ENCODE results near the gene SLC8A2.
"Not testable (repeated sequence)": the region's sequence is repeated elsewhere in the genome, so short reads cannot be mapped to it uniquely, and the experiment has no call there.

SLC8A2 gene

DNA sequence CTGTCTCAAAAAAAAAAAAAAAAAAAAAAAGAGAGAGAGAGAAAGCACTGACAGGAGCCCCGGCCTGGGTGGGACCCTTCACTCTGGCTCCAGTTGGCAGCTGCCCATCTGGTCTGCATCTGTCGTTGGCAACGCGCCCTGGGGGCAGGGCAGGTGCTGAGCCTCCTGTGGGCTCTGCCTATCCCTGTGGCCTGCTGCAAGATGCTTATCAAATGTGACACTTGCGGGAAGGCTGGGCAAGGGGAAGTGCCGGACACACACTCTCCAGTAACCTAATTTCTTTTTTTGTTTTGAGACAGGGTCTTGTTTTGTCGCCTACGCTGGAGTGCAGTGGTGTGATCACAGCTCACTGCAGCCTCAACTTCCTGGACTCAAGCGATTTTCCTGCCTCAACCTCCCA lies 23.0 kb upstream of the SLC8A2 start:
- H3K9me3 Mint-ChIP-seq, result no peaks in the 10 kb centered on the region
- no peaks in the 10 kb centered on the region for H3K27me3 Mint-ChIP-seq
- peaks cover 2% of the 10 kb centered on the region for H3K36me3 Mint-ChIP-seq
- no peak overlapping the region for H3K27ac Mint-ChIP-seq
- no peak overlapping the region for H3K4me3 Mint-ChIP-seq
- no peaks in the 10 kb centered on the region for H3K4me1 Mint-ChIP-seq

DNA sequence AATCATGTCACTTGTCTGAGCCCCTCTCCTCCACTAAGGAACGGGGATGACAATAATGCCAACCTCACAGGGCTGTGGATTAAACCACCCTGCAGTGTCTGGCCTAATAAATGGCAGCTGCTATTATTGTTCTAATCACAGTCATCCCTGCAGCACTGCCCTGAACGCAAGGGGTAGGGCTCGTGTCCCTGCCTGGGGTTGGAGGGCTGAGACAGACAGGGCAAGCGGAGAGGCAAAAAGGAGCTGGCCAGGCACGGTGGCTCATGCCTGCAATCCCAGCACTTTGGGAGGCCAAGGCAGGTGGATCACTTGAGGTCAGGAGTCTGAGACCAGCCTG lies 22.5 kb upstream of the SLC8A2 start:
- Mint-ChIP-seq H3K9me3 (no peaks in the 10 kb centered on the region), H3K4me3 (no peak overlapping the region), H3K27ac (no peak overlapping the region), H3K27me3 (no peaks in the 10 kb centered on the region), H3K4me1 (no peaks in the 10 kb centered on the region), H3K36me3 (peaks cover 2% of the 10 kb centered on the region)

DNA sequence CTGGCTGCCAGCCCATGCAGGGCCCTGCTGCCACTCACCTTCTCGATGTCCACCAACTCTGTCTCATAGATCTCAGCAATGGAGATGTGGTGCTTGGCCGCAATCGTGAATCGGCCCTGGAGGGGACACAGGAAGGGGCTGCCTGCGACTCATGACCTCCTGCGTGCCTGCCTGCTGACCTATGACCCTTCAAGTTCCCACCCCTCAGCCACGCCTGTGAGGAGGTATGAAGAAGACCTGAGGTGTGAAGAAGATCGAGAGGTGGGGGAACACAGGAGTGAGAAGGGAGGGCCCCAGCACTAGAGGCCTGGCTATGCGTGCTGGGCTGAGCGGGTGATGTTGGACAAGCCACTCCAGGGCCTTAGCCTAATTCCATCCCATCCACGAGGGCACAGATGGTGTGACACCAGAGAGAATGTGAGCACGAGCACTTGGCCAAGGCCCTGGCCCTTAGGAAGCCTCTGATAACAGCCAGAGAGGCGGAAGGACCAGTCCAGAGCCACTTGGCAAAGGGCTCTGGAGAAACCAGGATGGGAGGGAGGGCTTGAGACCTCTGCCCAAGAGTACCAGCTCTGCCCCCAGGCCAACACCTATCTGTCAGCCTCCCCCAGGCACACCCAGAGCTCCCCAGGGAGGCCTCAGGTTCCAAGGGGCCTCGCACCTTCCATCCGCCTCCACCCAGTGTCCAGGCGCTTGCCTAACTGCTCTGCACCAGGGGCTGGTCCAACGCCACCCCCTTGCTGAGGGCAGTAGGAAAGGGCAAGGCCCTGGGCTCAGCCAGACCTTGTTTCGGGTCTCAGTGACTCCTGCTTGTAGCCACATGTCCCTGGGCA lies 21.9 kb upstream of the SLC8A2 start:
- H3K9me3 Mint-ChIP-seq, result no peaks in the 10 kb centered on the region
- H3K4me3 Mint-ChIP-seq, result no peak overlapping the region
- peaks cover 2% of the 10 kb centered on the region for H3K36me3 Mint-ChIP-seq
- no peaks in the 10 kb centered on the region for H3K4me1 Mint-ChIP-seq
- H3K27ac Mint-ChIP-seq, result no peak overlapping the region
- no peaks in the 10 kb centered on the region for H3K27me3 Mint-ChIP-seq

DNA sequence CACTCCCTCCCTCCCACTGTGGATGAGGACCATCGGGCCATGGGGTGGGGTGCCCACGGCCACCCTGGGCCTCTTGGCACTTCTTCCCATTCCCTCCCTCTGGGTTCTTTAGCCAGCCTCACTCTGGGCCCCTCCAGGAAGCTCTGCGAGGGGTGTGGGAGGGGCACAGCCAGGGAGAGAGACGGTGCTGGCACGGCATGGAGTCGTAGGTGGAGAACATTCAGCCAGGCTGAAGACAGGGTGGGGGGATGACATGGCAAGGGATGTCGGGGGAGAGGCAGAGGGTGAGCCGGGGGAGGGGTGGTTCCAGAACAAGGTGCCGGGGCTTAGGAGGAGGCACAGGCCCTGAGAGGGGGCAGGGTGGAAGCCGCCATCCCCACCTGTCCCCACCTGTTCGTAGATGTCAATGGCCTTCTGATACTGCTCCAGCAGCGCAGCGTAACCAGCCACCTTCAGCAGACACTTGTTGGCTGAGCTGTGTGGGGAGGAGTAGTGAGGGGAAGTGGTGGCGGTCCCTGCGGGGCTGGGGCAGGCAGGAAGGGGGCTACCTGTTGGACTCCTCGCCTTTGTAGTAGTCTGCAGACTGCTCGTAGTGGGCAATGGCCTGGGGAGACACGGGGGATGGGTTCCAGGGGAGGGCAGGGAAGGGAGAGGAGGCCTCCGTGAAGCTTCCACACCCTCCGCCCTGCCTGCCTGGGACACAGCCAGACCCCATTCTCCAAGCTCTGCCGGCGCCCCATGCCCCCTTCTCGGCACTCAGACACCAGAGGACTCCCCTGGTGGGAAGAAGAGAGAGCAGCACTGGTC lies 21.1 kb upstream of the SLC8A2 start:
- Mint-ChIP-seq H3K27me3 (no peaks in the 10 kb centered on the region), H3K4me3 (no peak overlapping the region), H3K36me3 (peaks cover 2% of the 10 kb centered on the region), H3K27ac (no peak overlapping the region), H3K4me1 (peaks cover 1% of the 10 kb centered on the region), H3K9me3 (no peaks in the 10 kb centered on the region)

DNA sequence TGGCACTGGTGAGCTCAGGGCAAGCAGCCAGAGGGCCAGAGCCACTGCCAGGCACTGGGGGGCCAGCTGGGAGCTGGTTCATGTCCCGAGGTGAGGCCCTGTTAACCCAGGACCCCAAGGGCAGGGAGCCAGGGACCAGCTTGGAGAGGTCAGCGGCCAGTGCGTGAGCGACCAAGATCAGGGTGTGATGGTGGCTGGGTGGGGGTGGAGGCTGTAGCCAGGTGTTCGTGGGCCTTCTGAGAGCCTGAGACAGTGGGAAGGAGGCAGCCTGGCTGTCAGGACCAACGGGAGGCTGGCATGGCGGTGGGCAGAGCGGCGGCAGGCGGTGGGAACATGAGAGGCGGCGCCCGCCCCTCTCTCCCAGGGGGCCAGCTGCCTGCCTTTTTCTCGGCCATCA lies 20.4 kb upstream of the SLC8A2 start:
- H3K36me3 Mint-ChIP-seq, result peaks cover 2% of the 10 kb centered on the region

DNA sequence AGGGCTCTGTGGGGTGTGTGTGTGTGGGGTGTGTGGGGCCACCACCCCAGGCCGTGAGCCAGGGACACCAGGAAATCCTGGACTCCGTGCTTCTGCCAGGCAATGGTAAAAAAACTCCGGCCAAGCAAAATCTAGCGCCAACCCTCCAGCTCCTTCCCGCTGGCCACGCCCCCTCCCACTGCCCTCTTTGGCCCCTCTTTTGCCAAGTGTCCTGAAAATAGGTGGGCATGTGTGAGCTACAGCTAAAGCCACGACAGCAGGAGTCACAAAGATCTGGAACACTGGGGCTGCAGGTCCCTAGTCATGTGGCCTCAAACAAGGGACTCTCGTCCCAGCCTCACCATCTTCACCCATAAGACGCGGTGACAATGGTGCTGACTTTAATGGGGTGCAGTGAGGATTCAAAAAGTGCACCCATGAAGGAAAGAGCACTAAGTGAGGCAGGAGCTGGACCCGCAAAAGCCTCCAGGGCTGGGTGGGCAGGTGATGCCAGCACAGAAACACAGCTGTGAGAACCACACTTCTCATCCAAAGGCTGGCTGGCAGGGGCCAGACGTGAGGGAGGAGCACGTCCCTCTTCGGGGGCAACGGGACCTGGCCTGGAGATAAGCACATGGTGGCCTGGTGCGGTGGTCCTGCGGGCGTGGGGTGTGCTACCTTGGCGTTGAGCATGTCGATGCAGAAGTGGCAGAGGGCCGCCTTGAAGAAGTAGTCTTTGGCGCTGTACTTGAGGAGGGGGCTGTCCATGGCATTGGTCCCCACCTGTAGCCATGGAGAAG lies 19.9 kb upstream of the SLC8A2 start:
- no peaks in the 10 kb centered on the region for H3K27me3 Mint-ChIP-seq
- no peaks in the 10 kb centered on the region for H3K36me3 Mint-ChIP-seq
- H3K4me3 Mint-ChIP-seq, result no peak overlapping the region
- no peaks in the 10 kb centered on the region for H3K9me3 Mint-ChIP-seq
- H3K27ac Mint-ChIP-seq, result no peak overlapping the region
- peaks cover 12% of the 10 kb centered on the region for H3K4me1 Mint-ChIP-seq

More for the DNA sequence above, 20.4 kb upstream of the SLC8A2 start:
- Mint-ChIP-seq H3K27ac (no peak overlapping the region), H3K9me3 (no peaks in the 10 kb centered on the region), H3K4me3 (no peak overlapping the region), H3K27me3 (no peaks in the 10 kb centered on the region), H3K4me1 (peaks cover 7% of the 10 kb centered on the region)

DNA sequence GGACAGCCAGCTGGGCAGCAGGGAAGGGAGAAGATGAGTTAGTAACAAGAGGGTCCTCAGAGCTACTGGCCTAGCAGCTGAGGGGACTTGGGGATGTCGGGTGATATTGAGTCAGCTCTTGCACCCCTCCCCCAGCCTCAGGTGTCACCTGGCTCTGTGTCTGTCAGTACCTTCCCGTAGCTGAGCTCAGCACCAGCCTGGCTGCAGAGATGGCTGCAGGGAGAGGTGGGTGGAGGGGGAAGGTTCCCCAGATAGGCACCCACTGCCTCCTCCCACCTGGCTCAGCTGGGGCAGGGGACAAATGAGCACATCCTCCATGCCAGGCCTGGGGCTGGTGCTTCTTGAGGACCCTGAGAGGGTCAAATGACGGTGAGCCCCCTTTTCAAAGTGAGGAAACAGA lies 19.2 kb upstream of the SLC8A2 start:
- Mint-ChIP-seq H3K9me3 (no peaks in the 10 kb centered on the region), H3K27ac (no peak overlapping the region), H3K27me3 (no peaks in the 10 kb centered on the region), H3K4me3 (no peak overlapping the region), H3K4me1 (peaks cover 15% of the 10 kb centered on the region), H3K36me3 (no peaks in the 10 kb centered on the region)

DNA sequence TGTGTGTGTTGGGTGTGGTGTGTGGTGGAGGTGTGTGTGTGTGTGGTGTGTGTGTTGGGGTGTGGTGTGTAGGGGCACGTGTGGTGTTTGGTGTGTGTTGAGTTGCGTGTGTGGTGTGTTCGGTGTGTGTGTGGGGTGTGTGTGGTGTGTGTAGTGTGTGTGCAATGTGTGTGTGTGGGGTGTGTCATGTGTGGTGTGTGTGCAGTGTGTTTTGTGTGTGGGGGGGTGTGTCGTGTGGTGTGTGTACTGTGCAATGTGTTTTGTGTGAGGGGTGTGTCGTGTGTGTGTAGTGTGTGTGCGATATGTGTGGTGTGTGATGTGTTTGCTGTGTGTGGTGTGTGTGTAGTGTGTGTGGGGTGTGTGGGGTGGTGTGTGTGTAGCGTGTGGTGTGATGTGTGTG lies 18.3 kb upstream of the SLC8A2 start:
- Mint-ChIP-seq H3K4me3 (no peak overlapping the region), H3K27ac (no peak overlapping the region), H3K27me3 (no peaks in the 10 kb centered on the region), H3K9me3 (no peaks in the 10 kb centered on the region), H3K36me3 (no peaks in the 10 kb centered on the region), H3K4me1 (peaks cover 23% of the 10 kb centered on the region)

DNA sequence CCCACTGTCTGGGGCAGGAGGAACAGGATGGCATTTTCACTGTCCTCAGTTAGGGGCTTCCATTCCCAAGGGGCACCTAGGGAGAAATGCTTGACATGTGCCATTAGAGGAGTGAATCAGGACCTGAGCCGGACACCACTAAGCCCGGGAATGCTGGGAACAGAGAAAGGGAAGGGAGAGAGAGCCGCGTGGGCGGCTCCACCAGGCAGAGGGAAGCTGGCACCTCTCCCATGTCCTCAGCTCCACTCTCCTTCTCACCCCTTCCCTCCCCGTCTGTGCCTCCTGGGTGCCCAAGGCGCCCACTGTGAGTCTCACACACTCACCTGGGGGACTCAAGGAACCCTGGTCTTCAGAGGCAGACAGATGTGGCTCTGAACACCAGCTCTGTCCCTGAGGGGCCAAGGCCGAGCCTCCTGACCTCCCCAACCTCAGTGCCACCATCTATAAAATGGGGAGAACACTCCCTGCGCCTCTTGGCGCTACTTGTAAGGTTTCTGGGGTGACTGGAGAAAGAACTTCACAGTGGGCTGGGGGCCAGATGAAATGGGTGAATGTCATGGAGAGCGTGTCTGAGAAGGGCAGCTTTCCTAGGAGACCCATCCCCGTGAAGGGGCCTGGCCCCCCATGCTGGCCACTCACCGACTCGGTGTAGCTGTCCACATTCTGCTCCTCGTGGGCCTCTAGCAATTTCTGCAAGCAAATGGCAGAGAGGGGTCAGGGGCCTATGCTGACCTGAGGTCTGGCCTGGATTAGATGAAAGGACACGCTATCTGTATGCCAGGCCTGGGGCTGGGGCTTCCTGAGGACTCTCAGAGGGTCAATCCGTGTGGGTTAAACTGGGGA lies 17.6 kb upstream of the SLC8A2 start:
- peak overlapping the region; percentile 35 for H3K27ac Mint-ChIP-seq
- H3K9me3 Mint-ChIP-seq, result no peaks in the 10 kb centered on the region
- no peaks in the 10 kb centered on the region for H3K27me3 Mint-ChIP-seq
- H3K36me3 Mint-ChIP-seq, result no peaks in the 10 kb centered on the region
- no peak overlapping the region for H3K4me3 Mint-ChIP-seq
- peaks cover 28% of the 10 kb centered on the region for H3K4me1 Mint-ChIP-seq

DNA sequence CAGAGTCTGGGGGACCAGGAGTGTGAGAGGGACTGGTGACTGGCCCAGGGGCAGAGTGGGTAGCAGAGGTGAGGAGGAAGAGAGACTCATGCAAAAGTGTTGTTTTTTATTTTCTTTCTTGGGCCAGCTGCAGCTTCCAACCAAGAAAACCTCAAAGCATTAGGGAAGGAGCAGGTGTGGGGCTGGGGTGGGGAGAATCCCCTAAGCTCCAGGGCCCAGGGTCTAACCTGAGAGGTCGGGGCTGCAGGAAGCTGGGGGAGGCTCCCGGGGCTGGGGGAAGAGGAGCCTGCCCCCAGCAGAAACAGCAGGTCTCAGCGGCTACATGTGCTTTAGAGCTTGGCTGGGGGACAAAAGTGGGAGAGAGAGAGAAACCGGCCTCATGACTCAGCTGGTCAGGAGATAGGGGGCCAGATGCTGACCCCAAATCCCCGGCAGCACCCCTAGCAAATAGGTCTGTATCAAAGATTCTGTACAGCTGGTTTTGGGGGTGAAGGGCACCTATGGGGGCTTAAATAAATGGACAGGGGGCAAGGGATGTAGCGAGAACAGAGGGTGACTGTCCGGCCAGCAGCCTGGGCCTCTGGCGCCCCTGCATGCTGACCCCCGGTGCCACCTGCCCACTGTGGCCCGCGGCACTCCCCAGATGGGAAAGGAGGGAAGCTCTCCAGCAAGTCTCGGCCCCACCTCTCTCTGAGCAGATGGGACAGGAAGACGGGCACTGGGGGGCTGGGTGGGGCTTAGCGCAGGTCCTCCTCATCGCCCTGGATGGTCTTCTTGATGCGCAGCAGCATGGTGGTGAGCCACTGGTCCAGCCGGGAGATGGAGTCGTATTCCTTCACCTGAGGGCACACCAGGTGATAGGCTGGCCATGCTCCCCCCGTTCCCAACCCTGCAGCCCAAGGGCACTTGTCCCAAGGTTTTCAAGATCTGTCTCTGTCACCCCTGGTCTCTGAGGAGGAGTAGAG lies 16.1 kb upstream of the SLC8A2 start:
- H3K27me3 Mint-ChIP-seq, result no peaks in the 10 kb centered on the region
- H3K4me1 Mint-ChIP-seq, result peaks cover 35% of the 10 kb centered on the region
- H3K27ac Mint-ChIP-seq, result no peak overlapping the region
- no peaks in the 10 kb centered on the region for H3K9me3 Mint-ChIP-seq
- H3K4me3 Mint-ChIP-seq, result no peak overlapping the region
- H3K36me3 Mint-ChIP-seq, result no peaks in the 10 kb centered on the region

DNA sequence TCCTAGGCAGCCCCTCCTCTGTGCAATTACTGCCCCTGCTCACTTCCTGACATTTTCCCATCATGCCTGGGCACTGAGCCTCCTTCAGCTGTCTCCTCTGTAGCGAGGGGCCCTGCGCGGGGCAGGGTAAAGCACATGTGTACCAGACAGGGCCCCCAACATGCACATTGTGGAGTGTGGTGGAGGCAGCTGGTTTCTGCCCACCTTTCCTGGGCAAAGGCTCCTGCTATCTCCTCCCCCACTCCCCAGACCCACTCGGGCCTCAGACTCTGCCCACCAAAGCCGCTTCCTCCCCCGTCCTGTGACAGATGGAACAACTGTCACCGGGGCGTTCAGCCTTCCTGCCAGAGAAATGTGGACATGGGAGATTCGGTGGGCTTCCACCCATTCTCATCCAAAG lies 15.2 kb upstream of the SLC8A2 start:
- Mint-ChIP-seq H3K36me3 (no peaks in the 10 kb centered on the region), H3K4me3 (no peak overlapping the region), H3K27ac (peak overlapping the region; percentile 41), H3K9me3 (no peaks in the 10 kb centered on the region), H3K27me3 (no peaks in the 10 kb centered on the region), H3K4me1 (peaks cover 35% of the 10 kb centered on the region)

DNA sequence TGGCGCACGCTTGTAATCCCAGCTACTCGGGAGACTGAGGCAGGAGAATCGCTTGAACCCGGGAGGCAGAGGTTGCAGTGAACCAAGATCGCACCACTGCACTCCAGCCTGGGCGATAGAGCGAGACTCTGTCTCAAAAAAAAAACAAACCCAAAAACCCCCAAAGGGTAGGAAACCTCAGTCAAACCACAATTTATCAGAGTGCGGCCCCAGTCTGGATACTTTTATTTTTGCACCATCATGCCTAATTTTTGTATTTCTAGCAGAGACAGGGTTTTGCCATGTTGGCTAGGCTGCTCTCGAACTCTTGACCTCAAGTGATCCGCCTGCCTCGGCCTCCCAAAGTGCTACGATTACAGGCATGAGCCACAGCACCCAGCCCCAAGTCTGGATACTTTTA lies 14.5 kb upstream of the SLC8A2 start:
- H3K9me3 Mint-ChIP-seq, H3K27me3 Mint-ChIP-seq, H3K4me3 Mint-ChIP-seq, H3K36me3 Mint-ChIP-seq: not testable (repeated sequence)
- peak overlapping the region; percentile 12 for H3K27ac Mint-ChIP-seq
- H3K4me1 Mint-ChIP-seq, result peaks cover 35% of the 10 kb centered on the region

DNA sequence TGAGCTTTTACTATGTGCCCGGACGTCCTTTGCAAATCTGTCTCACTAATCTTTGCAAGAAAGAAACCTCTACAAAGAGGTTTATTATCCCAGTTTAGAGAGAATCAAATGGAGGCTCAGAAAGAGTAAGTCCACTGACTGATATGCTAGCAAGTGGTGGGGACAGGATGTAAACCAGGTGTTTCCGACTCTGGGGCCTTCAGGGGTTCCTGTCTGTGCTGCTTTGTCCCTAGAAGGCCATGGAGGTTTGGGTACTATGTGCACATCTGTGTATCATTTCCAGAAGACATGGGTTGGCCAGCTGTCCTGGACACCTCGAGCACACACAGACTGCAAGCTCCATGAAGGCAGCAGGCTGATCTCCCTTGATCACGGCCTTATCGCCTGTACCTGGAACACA lies 13.5 kb upstream of the SLC8A2 start:
- H3K9me3 Mint-ChIP-seq, result no peaks in the 10 kb centered on the region
- H3K4me3 Mint-ChIP-seq, result peak overlapping the region; percentile 99
- H3K4me1 Mint-ChIP-seq, result peaks cover 35% of the 10 kb centered on the region
- no peaks in the 10 kb centered on the region for H3K27me3 Mint-ChIP-seq
- peak overlapping the region; percentile 91 for H3K27ac Mint-ChIP-seq
- H3K36me3 Mint-ChIP-seq, result no peaks in the 10 kb centered on the region

Data from activated naive CD4-positive, alpha-beta T cell treated with anti-CD3 and anti-CD28 coated beads, Interleukin-2, amount 50 U/mL, for 24 hours (primary cell).